BE2C (cell line): Measurements from ENCODE around the gene TFDP1.

Experiments used
- DNase-seq: peaks from one replicate; pipeline ENCODE4 v3.0.0-alpha.2; 2020
- H3K27me3 ChIP-seq: fragments of 250-450 bp; sonication (Bioruptor Pico); 2 replicates; pipeline ENCODE4 v1.5.1; 2020; ENCODE audit warnings: mild to moderate bottlenecking
- H3K36me3 ChIP-seq: fragments of 250-450 bp; sonication (Bioruptor Pico); 2 replicates; pipeline ENCODE4 v1.5.1; 2020; ENCODE audit warnings: mild to moderate bottlenecking
- H3K4me1 ChIP-seq: fragments of 250-450 bp; sonication (Bioruptor Pico); 2 replicates; pipeline ENCODE4 v1.5.1; 2020
- H3K4me3 ChIP-seq: 2 replicates; pipeline ENCODE4 v1.5.1; 2011; ENCODE audit warnings: low read depth, low read length
- H3K9me3 ChIP-seq: fragments of 250-450 bp; sonication (Bioruptor Pico); 2 replicates; pipeline ENCODE4 v1.5.1; 2020
- CTCF ChIP-seq: IDR thresholded peaks from 2 replicates; pipeline ENCODE4 v1.5.1; 2012; ENCODE audit warnings: mild to moderate bottlenecking, low read depth, low read length

Gene TFDP1

GRCh38 chr13:113602291-113602988 is 17.9 kb downstream of the TFDP1 start:
- H3K36me3 ChIP-seq = peaks cover 33% of the 10 kb centered on the region

GRCh38 chr13:113603116-113603710 is 18.7 kb downstream of the TFDP1 start:
- no peak overlapping the region for H3K4me3 ChIP-seq
- no peaks in the 10 kb centered on the region for H3K4me1 ChIP-seq
- H3K27me3 ChIP-seq = no peaks in the 10 kb centered on the region
- no peak for DNase-seq
- TF ChIP-seq CTCF = no peak
- peaks cover 34% of the 10 kb centered on the region for H3K36me3 ChIP-seq
- H3K9me3 ChIP-seq = no peaks in the 10 kb centered on the region

More at GRCh38 chr13:113602291-113602988, 17.9 kb downstream of the TFDP1 start:
- no peak for TF ChIP-seq CTCF
- Histone ChIP-seq H3K4me3 (no peak overlapping the region), H3K27me3 (no peaks in the 10 kb centered on the region), H3K9me3 (no peaks in the 10 kb centered on the region), H3K4me1 (no peaks in the 10 kb centered on the region)
- DNase-seq = no peak

GRCh38 chr13:113604186-113604585 is 19.6 kb downstream of the TFDP1 start:
- DNase-seq = no peak
- H3K36me3 ChIP-seq = peaks cover 30% of the 10 kb centered on the region
- no peaks in the 10 kb centered on the region for H3K9me3 ChIP-seq
- H3K27me3 ChIP-seq = no peaks in the 10 kb centered on the region
- no peak overlapping the region for H3K4me3 ChIP-seq
- no peak for TF ChIP-seq CTCF
- no peaks in the 10 kb centered on the region for H3K4me1 ChIP-seq

- no peak for TF ChIP-seq CTCF
- Histone ChIP-seq H3K9me3 (no peaks in the 10 kb centered on the region), H3K4me3 (no peak overlapping the region), H3K36me3 (peaks cover 26% of the 10 kb centered on the region), H3K27me3 (no peaks in the 10 kb centered on the region), H3K4me1 (no peaks in the 10 kb centered on the region)
- DNase-seq = no peak
Measured at GRCh38 chr13:113605461-113605860, 20.9 kb downstream of the TFDP1 start.

- no peak for DNase-seq
- H3K36me3 ChIP-seq = peaks cover 29% of the 10 kb centered on the region
- no peak for TF ChIP-seq CTCF
- H3K27me3 ChIP-seq = no peaks in the 10 kb centered on the region
- H3K9me3 ChIP-seq = no peaks in the 10 kb centered on the region
- no peak overlapping the region for H3K4me3 ChIP-seq
- no peaks in the 10 kb centered on the region for H3K4me1 ChIP-seq
Measured at GRCh38 chr13:113605866-113606438, 21.4 kb downstream of the TFDP1 start.
